HG02981 (cell line): ENCODE data around the gene GOLGA8M.
"Not testable (repeated sequence)": the region's sequence is repeated elsewhere in the genome, so short reads cannot be mapped to it uniquely, and the experiment has no call there.

Source experiments
- ATAC-seq: cut with Tn5 transposase; IDR thresholded peaks from one replicate; pipeline ENCODE4 v1.9.1; 2021; ENCODE audit warnings: mild to moderate bottlenecking, moderate library complexity; ENCODE audit not compliant: unreplicated experiment

Gene GOLGA8M

DNA sequence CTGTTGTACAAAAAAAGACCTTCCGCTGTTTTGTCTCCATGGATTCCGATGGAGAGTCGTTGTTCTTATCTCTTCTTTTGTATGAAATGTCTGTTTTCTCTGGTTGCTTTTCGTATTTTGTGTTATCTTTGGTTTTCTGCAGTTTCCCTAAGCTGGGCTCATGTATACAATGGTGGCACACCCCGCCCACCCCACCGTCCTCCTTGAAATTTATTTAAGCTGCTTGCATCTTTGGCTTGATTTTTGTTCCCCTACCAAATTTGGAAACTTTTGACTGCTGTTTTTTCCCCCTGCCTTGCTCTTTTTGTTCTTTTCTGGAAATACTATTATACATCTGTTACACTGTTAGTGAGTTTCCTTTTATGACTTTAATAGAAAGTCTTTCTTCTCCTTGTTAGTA, 47.6 kb downstream of the GOLGA8M start:
- not testable (repeated sequence) for ATAC-seq

DNA sequence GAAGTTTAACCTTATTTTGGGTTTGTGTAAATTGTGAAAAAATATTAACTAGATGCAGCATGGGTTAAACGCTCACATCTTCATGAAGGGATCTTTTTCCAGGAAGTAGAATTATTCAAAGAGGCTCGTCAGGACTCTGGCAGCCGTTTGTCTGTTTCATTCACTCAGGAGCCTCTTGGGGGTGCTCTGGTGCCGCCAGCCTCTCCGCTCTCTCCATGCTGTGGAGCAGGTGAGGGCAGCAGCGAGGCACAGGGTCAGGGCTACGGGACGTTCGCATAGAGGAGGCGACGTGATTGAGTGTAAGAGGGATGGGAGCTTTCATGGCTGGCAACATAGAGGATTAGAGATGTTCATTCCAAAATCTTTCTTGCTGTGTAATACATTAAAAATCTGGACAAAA, 48.5 kb downstream of the GOLGA8M start:
- not testable (repeated sequence) for ATAC-seq

DNA sequence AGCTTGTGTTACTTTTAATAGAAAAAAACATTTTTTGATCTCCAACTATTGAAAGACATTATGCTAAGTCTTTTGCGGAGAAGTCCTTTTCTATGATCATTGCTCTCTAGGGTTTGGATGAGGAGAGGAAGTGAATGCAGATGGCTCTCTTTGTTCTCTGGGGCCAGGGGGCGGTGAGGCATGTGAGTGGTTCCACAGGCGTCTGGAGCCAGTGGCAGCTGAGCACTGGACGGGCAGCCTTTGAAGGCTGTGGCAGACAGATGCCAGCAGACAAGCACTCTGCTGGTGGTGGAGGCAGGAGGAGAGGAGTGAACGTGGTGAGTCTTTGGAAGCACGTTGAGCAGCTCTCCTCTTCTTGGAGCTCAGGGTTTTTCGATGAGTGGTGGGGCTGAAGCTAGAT, 51.5 kb downstream of the GOLGA8M start:
- ATAC-seq = not testable (repeated sequence)

DNA sequence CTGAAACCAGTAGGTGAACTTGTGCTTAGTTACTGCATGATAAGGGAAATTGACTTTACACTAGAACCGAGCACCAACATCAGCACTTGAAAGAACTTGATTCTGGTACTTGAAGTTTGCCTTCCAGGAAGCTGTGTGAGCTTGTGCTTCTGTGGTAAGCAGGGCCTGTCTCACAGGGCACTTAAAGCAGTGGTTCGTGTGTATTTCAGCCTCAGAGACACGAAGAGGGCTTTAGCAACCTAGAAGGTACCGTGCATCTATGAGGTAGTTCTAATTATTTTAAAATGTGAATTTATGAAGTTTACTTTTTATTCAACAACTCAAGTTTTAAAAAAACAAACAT, 56.2 kb downstream of the GOLGA8M start:
- not testable (repeated sequence) for ATAC-seq

DNA sequence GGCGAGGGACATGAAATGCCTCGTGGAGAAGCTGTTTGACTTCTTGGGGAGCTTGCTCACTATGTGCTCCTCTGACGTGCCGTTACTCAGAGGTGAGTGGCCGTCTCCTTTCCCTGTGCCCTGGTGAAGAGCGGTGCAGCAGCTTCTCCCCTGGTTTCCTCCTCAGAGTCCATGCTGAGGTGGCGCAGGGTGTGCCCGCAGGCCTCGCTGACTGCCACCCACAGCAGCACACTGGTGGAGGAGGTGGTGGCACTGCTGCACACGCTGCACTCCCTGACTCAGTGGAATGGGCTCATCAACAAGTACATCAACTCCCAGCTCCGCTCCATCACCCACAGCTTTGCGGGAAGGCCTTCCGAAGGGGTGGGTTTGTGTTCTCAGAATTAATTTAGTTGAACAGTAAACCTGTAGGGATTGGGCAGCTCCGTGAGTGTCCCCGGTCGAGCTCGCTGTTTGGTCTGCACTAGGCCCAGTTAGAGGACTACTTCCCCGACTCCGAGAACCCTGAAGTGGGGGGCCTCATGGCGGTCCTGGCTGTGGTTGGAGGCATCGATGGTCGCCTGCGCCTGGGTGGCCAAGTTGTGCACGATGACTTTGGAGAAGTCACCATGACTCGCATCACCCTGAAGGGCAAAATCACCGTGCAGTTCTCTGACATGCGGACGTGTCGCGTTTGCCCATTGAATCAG, 56.7 kb downstream of the GOLGA8M start:
- ATAC-seq = not testable (repeated sequence)

DNA sequence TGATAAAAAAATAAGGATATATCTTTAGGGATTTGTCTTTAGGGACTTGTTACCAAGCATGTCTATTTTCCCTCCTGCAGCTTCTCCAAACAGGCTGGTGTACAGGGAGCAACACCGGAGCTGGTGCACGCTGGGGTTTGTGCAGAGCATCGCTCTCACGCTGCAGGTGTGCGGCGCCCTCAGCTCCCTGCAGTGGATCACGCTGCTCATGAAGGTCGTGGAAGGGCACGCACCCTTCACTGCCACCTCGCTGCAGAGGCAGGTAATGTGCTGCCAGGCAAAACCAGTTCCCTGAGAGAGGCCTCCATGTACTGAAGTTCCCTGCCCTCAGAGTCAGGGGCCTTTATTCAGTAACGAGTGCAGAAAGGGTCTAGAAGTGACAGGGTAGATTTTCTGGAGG, 58.0 kb downstream of the GOLGA8M start:
- not testable (repeated sequence) for ATAC-seq

DNA sequence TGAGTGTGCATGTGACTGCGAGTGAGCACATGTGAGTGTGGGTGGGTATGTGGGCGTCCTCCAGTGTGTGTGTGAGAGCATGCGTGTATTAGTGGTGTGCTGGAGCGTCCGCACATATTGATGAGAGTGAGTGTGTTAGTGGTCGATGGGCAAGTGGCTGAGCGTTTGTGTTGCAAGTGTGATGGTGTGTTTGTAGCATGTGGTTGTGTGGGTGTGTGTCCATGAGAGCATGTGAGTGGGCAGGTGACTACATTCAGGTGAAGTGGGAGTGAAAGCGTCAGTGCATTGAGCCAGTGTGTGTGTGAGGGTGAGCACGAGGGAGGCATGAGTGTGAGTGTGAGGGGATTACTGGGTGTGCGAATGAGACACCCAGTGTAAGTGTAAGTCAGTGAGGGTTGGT, 59.7 kb downstream of the GOLGA8M start:
- ATAC-seq = not testable (repeated sequence)
